ENCODE data around the gene VTCN1. TPM values are rescaled to one million over a fixed set of nuclear protein-coding genes. Genes with fewer than 3 reads are reported as not detected.

The VTCN1 gene
- total and polyA plus RNA-seq, 2 of the 13 experiments (the other 11 are each of a cell fraction or from before 2014, with no cell fraction given): not detected

DNA sequence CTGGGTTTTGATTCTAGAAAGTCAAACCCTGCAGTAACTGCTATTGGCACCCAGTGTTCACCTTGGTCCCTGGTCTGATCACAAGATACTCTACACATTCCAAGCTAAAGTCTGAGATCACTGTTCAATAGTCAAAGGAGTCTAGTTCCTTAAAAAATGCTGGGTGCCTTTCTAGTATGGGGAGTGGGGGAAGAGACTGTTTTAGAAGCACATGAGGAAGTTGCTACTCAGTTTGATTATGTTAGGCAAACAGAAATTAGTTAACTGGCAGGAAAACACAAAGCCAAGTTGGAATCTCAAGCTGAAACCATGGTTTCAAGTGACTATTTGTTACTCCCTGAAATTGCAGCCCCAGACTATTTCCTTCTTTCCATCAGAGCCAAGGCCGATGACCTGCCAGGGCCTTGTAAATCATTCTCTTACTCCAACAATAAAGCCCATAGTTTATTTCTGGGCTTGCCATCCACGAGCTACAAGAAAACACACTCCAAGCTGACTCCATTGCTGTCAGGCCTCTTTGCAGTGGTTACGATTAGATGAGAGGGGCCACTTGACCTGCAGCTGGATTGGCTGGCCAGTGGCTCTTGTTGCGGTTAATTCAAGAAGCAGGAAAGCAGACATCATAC is 21.1 kb upstream of the VTCN1 start (continued):
- TF ChIP-seq ZNF784 (CRISPR knock-in tag; IDR thresholded peaks at IDR 0.05; ENCODE audit: borderline replicate concordance) (no peak), GTF3A (CRISPR knock-in tag; conservative IDR thresholded peaks at IDR 0.05) (no peak), SATB2 (CRISPR knock-in tag; IDR thresholded peaks at IDR 0.05) (no peak), TAF15 (IDR thresholded peaks at IDR 0.05; ENCODE audit: low read depth, low read length, poor library complexity, severe bottlenecking) (no peak), ZBTB40 (IDR thresholded peaks at IDR 0.05) (no peak), ZBTB40 (CRISPR knock-in tag; IDR thresholded peaks at IDR 0.05) (no peak), CEBPB (IDR thresholded peaks at IDR 0.05; ENCODE audit: borderline replicate concordance, low read depth, low read length) (no peak)

Data from HepG2 (cell line).